Stimulated activated CD8-positive, alpha-beta memory T cell treated with anti-CD3 and anti-CD28 coated beads, Interleukin-15, amount 100 ng/mL, for 48 hours (primary cell): ENCODE results near the gene NUBPL.
"Not testable (repeated sequence)": the region's sequence is repeated elsewhere in the genome, so short reads cannot be mapped to it uniquely, and the experiment has no call there.

Source experiments
- DNase-seq, 2 donors: peaks; one replicate each; pipeline ENCODE4 v3.0.0-alpha.2; 2020; ENCODE audit warnings: low read depth in 2 of 2

NUBPL gene

GRCh38 chr14:31811693-31812628 lies 250.8 kb downstream of the NUBPL start:
- DNase-seq, result not testable (repeated sequence)

GRCh38 chr14:31813724-31814490 lies 252.7 kb downstream of the NUBPL start:
- not testable (repeated sequence) for DNase-seq

- DNase-seq, result no peak
These were observed 258.1 kb downstream of the NUBPL start for GRCh38 chr14:31819281-31819680.

GRCh38 chr14:31825459-31825858 lies 264.3 kb downstream of the NUBPL start:
- no peak for DNase-seq

- DNase-seq, result no peak
These were observed 266.1 kb downstream of the NUBPL start for GRCh38 chr14:31827325-31827724.

GRCh38 chr14:31828946-31829868 lies 268.0 kb downstream of the NUBPL start:
- no peak for DNase-seq

- DNase-seq, result no peak
These were observed 273.4 kb downstream of the NUBPL start for GRCh38 chr14:31834616-31835015.

- DNase-seq, result no peak
These were observed 273.8 kb downstream of the NUBPL start for GRCh38 chr14:31835049-31835448.

- DNase-seq, result no peak
These were observed 275.8 kb downstream of the NUBPL start for GRCh38 chr14:31837031-31837430.

GRCh38 chr14:31842899-31843298 lies 281.7 kb downstream of the NUBPL start:
- no peak for DNase-seq

- DNase-seq, result no peak
These were observed 282.3 kb downstream of the NUBPL start for GRCh38 chr14:31843361-31844091.

GRCh38 chr14:31854508-31855075 lies 293.4 kb downstream of the NUBPL start:
- DNase-seq, result no peak

GRCh38 chr14:31855262-31855661 lies 294.1 kb downstream of the NUBPL start:
- no peak for DNase-seq

GRCh38 chr14:31856003-31856402 lies 294.8 kb downstream of the NUBPL start:
- not testable (repeated sequence) for DNase-seq

- no peak for DNase-seq
These were observed 297.7 kb downstream of the NUBPL start for GRCh38 chr14:31858868-31859267.

- DNase-seq, result no peak
These were observed 304.0 kb downstream of the NUBPL start for GRCh38 chr14:31864937-31865855.

- no peak for DNase-seq
These were observed 306.4 kb downstream of the NUBPL start for GRCh38 chr14:31867570-31867969.

GRCh38 chr14:31868096-31868495 lies 306.9 kb downstream of the NUBPL start:
- DNase-seq, result not testable (repeated sequence)

GRCh38 chr14:31876741-31877140 lies 315.5 kb downstream of the NUBPL start:
- no peak for DNase-seq
